Measurements from ENCODE around the gene RNF20.
"Not testable (repeated sequence)": the region's sequence is repeated elsewhere in the genome, so short reads cannot be mapped to it uniquely, and the experiment has no call there.

Gene RNF20

GRCh38 chr9:101540069-101540468, 6.4 kb downstream of the RNF20 start:
- no peak for FAIRE-seq

GRCh38 chr9:101543098-101543735, 9.6 kb downstream of the RNF20 start:
- no peak for FAIRE-seq

DNA sequence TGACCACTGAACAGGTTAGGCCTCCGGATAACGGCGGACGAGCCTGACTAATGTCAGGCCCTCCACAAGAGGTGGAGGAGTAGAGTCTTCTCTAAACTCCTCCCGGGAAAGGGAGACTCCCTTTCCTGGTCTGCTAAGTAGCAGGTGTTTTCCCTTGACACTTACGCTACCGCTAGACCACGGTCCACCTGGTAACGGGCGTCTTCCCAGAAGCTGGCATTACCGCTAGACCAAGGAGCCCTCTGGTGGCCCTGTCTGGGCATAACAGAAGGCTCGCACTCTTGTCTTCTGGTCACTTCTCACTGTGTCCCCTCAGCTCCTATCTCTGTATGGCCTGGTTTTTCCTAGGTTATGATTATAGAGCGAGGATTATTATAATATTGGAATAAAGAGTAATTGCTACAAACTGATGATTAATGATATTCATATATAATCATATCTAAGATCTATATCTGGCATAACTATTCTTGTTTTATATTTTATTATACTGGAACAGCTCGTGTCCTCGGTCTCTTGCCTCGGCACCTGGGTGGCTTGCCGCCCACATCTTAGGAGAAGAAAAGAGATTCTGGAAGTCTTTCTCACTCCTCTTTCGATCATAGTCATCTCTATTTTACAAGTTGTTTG, 15.9 kb downstream of the RNF20 start:
- FAIRE-seq, result not testable (repeated sequence)

DNA sequence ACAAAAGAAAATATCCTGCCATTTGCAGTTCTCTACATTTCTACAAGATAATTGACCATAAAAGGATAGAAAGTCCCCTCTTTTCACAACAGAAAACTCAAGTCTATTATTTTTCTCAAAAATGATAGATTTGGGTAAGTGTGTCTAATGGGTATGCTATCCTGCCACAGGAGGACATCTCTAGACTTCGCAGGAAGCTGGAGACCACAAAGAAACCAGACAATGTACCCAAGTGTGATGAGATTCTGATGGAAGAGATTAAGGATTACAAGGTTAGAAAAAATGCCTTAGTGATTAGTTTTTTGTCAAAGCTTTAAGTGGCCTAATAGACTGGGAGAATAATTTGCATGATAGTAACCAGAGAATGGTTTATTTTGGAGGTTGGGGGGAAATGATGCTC, 28.1 kb downstream of the RNF20 start:
- no peak for FAIRE-seq

GRCh38 chr9:101562966-101563365, 29.3 kb downstream of the RNF20 start:
- no peak for FAIRE-seq

GRCh38 chr9:101564252-101564651, 30.6 kb downstream of the RNF20 start:
- no peak for FAIRE-seq

DNA sequence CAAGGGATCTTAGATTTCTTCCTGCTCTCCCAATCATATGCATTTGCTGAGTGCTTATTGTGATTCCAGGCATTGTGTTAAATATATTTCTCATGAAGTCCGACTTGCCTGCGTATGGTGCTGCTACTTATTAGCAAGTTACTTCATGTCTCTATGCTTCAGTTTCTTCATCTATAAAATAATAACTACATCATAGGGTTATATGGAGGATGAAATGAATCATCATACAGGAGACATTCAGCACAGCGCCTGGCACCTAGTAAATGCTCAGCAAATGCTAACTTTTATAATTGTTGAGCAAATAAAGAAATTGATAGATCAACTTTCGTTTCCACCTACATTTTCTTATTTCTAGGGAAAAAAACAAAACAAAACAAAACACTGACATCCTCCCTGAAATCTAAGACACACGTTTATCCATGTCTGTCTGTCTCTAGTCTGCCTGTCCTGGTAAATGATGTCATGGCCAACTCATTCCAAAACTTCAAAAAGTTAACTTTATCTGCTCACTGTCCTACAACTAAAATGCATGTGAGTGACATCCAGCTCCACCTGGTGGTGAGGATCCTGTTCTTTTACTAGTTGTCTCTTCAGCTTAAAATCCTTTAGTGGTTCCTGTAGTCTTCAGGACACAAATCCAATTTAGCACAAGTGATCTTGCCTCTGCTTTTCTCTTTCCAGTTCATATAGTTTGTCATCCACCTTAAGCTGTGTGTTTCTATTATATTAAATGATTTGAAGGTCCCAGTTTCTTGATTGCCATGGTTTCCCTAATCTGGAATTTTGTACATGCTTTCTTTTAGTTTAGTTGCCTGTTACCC, 33.5 kb downstream of the RNF20 start:
- FAIRE-seq, result no peak

GRCh38 chr9:101567725-101568350, 34.2 kb downstream of the RNF20 start:
- FAIRE-seq, result no peak

DNA sequence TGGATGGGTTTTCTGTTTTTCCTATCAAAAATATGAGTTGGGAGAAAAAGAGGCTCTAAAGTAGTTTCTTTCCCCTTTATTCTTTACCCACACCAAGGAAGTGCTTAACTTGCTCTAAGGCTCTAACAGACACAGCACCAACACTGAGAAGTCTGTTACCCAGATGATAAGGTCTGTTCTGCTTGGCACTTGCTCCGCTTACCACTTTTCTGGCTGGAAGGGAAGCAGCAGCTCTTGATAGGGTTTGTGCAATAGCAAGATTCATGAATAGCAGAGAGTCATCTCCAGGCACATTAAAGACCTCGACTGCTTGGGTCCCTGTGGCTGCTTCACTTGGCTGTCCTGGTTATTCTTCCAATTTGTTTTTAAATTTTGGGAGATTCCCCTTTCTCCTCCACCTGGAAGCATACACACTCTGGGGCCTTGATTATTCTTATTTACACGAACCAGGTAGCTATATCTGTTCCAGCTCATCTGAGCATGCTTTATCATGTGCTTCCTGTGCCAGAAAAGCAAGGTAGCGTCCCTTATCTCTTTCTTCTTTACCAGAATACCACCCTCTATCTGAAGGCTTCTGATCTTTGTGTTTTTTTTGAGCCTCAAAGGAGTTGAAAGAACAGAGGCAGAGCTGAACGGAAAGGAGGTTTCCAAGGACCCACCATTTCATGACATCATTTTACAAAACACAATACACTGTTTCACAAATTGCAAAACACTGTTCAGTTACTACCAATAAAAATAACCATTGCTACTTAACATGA, 36.3 kb downstream of the RNF20 start:
- FAIRE-seq, result no peak

DNA sequence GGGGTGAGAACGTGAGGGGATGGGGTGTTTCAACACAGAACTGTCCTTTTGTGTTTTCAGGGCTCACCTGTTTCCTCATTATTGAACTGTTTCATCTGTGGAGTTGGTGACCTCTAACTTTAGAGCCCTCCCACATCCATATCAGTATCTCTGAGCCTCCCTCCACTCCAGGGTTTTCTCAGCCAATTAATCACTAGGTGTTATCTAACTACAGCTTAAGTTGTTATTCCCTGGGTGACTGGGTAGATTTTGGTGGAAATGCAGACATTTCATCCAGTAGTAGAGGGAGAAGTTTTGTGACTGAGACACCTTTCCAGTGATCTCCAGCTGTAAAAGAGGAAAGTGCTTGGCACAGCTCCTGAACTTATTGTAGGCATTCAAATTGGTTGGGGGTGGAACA, 37.5 kb downstream of the RNF20 start:
- no peak for FAIRE-seq

GRCh38 chr9:101572316-101572715, 38.7 kb downstream of the RNF20 start:
- no peak for FAIRE-seq

DNA sequence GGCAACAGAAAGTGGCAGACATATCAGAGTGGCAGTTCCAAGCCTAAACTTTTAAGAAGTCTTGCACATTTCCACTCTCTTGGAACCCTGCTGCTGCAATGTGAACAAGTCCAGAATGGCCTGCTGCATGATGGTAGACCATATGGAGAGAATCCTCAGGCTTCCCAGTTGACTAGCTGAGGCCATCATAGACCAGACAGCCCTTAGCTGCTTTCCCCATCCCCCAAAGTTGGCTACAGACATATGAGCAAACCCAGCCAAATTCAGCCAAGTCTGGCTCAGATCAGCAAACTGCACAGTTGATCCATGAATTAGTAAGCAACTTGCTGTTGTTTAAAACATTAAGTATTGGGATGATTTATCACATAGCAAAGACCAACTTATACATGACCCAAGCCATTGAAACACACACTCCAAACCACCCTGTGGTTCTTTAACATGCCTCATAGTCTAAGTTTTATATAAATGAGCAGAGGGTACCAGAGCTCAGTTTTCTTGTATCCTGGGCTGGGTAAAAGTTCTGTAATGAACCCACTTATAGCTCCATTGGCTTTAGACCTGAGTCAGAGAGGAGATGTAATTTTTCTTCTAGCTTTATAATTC, 41.2 kb downstream of the RNF20 start:
- no peak for FAIRE-seq

GRCh38 chr9:101578378-101578777, 44.7 kb downstream of the RNF20 start:
- no peak for FAIRE-seq

GRCh38 chr9:101579711-101580545, 46.3 kb downstream of the RNF20 start:
- FAIRE-seq, result no peak

GRCh38 chr9:101582553-101582952, 48.9 kb downstream of the RNF20 start:
- no peak for FAIRE-seq

GRCh38 chr9:101585740-101586139, 52.1 kb downstream of the RNF20 start:
- FAIRE-seq, result no peak

GRCh38 chr9:101586651-101587050, 53.0 kb downstream of the RNF20 start:
- no peak for FAIRE-seq

DNA sequence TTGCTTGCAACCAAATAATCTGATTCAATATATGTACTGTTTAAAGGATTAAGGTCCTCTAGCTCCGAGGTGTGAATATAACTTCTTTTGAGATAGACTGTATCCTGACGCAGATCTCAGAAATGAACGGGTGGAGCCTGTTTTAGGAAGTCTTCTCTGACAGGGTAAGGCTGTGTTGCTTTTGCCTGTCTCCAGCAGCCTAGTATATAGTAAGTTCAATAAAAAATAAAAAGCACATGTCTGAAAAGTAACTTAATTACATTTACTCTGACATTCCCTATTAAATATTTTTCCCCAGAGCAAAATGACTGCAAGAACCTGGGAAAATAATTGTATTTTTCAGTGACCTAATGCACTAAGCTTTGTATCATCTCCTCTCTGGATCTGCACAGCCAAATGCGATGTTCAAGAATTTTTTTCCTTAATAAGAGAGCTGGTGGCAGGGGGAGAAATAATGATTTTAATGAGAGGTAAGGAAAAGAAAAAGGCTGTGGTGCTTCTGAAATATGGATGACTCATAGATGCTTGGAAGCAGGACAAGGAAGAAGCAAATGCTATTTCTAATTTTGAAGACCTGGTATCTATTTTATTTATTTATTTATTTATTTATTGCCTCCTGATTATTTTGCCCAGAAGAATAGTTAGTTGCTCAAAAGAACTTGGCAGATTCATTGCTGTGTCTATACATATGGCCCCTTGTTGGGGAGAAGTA, 53.8 kb downstream of the RNF20 start:
- no peak for FAIRE-seq

- not testable (repeated sequence) for FAIRE-seq
Measured at GRCh38 chr9:101590074-101590473, 56.4 kb downstream of the RNF20 start.

DNA sequence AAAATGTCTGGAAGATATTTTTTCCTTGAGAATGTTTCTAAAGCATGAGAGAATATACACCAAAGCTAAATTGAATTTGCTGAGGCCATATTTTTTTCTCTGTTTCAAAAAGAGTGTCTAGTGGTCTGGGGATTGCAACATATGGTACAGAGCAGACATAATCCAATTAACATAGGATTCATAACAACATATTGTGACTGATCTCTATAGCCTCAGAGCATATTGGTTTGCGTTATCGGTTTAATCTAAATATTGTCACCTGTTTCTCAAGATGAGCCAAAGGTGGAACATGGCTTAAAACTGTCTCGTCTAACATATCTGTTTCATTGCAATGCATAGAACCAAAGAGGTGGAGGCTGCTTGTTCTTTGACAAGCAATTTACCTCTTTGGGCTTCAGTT, 57.2 kb downstream of the RNF20 start:
- no peak for FAIRE-seq

Data from G401.6 (cell line).